OCI-LY1 (cell line): Measurements from ENCODE around the gene B4GALT2.

ENCODE experiments used
- EZH2 ChIP-seq: fragments of 200-600 bp; sonication (generic), shearing (Covaris generic); IDR thresholded peaks from 2 replicates; pipeline ENCODE4 v1.8.0; 2017; ENCODE audit warnings: borderline replicate concordance, mixed run types, mild to moderate bottlenecking, antibody characterized with exemption, low read length, moderate library complexity, mixed read lengths
- TF ChIP-seq, protein P1 (sequence below): fragments of 200-600 bp; sonication (generic), shearing (Covaris generic); IDR thresholded peaks from 2 replicates; pipeline ENCODE4 v1.5.1; 2017; ENCODE audit warnings: mild to moderate bottlenecking, antibody characterized with exemption, low read length, moderate library complexity, mixed read lengths

DNA sequence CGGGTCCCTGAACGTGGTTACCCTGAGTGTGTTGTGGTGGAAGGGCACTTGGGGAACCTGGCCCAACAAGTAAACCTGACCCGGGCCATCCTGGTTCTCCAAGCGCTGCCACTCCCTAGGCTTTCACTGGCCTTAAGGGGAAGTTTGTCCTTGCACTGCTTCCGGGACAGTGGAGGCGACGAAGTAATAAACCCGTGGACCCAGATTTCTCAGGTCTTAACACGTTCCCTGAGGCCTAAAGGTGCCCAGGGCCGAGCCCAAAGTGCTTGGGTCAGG is 12.1 kb downstream of the B4GALT2 start:
- TF ChIP-seq, protein P1, sequence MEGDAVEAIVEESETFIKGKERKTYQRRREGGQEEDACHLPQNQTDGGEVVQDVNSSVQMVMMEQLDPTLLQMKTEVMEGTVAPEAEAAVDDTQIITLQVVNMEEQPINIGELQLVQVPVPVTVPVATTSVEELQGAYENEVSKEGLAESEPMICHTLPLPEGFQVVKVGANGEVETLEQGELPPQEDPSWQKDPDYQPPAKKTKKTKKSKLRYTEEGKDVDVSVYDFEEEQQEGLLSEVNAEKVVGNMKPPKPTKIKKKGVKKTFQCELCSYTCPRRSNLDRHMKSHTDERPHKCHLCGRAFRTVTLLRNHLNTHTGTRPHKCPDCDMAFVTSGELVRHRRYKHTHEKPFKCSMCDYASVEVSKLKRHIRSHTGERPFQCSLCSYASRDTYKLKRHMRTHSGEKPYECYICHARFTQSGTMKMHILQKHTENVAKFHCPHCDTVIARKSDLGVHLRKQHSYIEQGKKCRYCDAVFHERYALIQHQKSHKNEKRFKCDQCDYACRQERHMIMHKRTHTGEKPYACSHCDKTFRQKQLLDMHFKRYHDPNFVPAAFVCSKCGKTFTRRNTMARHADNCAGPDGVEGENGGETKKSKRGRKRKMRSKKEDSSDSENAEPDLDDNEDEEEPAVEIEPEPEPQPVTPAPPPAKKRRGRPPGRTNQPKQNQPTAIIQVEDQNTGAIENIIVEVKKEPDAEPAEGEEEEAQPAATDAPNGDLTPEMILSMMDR, result no peak
- TF ChIP-seq EZH2, result no peak
